GM19324 (cell line): ENCODE results near the gene TUBB4B.
"Not testable (repeated sequence)": the region's sequence is repeated elsewhere in the genome, so short reads cannot be mapped to it uniquely, and the experiment has no call there.

Experiments used
- ATAC-seq: cut with Tn5 transposase; IDR thresholded peaks from one replicate; pipeline ENCODE4 v1.9.1; 2021; ENCODE audit warnings: mild to moderate bottlenecking, moderate library complexity; ENCODE audit not compliant: unreplicated experiment, low FRiP score

The TUBB4B gene

DNA sequence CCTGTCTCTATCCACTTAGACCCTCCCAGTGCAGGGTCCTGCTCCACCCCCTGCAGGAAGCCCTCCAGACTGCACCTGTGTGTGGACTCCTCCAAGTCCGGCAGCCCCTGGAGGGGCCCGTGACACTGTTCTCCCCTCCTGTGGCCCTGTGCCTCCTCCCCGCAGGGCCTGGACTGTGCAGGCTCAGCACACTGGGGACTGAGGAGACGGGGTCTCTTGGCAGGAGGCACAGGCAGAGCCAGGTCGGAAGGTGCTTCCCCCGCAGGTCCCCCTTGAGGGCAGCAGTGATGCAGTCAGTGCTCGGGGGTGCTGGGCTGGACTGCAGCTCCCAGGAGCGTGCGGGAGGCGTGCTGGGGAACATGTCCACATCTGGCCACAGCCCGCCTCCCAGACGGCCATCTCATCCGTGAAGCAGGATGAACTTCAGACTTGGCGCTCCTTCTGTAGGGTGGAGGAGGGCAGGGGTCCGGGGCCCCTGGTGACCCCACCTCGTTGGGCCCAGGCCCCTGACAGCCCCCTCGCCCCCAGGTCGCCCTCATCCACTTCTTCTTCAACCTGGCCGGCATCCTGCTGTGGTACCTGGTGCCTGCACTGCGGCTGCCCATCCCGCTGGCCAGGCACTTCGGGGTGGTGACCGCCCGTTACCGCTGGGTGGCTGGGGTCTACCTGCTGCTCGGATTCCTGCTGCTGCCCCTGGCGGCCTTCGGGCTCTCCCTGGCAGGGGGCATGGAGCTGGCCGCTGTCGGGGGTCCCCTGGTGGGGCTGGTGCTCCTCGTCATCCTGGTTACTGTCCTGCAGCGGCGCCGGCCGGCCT, 5.5 kb upstream of the TUBB4B start:
- ATAC-seq, result no peak

DNA sequence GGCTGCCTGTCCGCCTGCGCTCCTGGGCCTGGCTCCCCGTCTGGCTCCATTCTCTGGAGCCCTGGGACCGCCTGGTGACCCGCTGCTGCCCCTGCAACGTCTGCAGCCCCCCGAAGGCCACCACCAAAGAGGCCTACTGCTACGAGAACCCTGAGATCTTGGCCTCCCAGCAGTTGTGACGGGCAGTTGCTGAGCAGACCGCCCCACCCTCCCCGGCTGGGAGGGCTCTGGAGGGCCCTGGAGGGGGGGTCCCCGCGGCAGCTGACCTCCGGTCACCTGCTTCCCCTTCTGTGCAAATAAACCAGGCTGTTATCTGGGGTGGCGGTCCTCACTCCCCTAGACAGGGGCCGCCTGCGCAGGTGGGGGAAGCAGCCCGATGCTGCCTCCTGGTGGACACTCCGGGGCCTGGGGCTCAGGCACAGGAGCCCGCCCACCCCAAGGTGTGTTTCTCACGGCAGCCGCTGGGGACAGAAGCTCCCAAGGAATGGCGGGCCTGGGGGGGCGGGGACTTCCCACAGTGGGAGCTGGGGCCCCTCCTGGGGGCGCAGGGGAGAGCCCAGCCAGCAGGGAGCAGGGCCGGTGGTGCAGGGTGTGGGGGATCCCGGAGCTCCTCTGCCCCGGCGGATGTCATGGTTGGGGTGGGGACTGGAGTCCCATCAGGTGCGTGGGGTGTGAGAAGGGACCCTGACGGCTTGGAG, 4.7 kb upstream of the TUBB4B start:
- ATAC-seq, result no peak

DNA sequence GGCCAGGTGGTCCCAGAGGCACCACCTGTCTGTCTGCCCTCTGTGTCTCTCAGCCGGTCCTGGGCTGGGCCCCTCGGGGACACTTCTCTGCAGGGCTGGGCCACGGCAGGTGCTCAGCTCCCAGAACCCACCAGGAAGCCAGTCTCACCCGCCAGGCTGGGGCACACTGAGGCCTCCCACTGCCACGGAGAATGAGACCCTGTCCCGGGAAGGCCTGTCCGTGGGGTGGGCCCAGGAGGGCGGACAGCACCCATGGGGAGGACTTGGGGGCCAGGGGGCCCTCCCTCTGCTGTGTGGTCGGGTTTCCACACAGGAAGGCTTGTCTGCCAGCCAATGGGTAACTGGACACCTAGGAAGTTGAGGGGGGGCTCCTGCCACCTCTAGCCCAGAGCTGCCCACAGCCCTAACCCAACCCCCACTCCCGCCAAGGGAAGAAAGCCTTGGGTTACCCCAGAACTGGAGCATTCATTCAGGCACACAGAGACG, 4.1 kb upstream of the TUBB4B start:
- ATAC-seq, result no peak

DNA sequence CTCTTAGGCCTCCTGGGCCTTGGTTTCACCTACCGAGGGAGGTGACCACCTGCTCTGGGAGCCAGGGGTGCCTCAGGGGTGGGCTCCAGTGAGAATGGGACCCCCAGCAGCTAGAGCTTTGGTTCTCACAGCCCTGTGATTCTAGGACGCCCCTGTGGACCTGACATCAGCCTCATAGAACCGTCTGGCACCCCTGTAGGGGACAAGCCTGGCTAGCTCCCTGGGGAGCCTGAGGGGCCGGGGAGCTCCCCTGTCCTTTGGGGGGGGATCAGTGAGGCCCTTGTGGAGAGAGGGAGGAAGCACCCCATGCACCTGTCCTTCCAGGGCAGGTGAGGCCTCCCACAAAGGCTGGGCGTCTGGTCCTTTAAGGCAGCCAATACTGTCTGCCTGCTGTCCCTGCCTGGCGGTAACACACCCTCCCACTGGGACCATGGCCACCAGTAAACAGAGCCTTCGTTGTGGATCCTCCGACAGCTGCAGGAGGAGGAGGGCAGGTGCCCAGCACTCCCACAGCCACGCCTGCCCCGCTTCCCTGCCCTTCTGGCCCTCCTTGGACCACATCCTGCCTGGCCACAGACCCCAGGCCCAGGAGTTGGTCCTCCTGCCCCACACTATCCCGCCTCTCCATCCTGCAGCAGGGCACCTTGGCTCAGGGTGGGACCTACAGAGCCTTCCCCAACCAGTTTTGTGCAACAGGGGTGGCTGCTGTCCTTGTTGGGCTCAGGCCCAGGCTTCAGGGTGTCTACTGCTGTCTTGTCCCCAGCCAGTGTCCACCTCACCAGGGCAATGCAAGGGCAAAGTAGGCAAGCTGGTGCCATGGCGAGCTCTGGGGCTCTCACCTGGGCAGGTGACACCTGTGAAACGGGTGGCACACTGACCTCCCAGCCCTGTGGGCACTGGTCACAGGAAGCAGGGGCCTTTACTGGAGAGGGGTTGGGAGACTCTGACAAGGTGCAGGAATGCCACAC, 3.0 kb upstream of the TUBB4B start:
- no peak for ATAC-seq

DNA sequence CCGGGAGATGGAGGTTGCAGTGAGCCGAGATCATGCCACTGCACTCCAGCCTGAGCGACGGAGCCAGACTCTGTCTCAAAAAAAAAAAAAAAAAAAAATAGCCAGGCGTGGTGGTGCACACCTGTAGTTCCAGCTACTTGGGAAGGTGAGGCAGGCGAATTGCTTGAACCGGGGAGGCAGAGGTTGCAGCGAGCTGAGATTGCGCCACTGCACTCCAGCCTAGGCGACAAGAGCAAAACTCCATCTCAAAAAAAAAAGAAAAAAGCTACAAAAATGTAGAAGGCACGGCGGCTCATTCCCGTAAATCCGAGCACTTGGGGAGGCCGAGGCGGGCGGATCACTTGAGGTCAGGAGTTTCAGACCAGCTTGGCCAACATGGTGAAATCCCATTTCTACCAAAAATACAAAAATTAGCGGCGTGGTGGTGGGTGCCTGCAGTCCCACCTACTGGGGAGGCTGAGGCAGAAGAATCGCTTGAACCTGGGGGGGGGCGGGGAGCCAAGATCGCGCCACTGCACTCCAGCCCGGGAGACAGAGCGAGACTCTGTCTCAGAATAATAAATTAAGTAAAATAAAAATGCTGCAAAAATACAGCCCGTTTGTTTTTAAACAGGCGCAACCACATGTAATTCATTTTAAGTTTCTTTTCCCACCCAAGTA, 1.4 kb upstream of the TUBB4B start:
- ATAC-seq, result not testable (repeated sequence)

DNA sequence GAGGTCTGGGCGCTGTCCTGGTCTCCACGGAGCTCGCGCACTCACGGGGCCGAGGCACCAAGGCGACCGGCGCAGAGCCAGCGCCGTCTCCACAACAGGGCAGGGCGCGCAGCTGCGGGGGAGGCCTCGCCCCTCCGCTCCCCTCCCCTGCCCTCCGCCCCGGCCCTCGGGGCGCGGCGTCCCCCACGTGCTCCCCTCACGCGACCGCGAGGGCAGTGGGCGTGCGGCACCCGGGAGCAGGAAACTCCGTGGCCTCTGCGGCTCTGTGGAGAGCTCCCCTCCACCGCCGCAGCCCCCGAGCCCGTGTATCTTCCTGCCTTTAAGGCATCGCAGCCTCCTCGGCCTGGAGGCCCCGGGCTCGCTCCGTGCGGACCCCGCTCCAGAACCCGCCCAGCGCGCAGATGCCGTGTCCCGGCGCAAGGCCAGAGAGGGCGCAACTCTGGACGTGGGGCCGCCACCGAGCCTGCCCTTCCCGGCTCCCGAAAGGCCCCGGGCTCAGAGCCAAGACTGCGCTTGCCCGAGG, 708 bp upstream of the TUBB4B start:
- peak; percentile 30 for ATAC-seq

DNA sequence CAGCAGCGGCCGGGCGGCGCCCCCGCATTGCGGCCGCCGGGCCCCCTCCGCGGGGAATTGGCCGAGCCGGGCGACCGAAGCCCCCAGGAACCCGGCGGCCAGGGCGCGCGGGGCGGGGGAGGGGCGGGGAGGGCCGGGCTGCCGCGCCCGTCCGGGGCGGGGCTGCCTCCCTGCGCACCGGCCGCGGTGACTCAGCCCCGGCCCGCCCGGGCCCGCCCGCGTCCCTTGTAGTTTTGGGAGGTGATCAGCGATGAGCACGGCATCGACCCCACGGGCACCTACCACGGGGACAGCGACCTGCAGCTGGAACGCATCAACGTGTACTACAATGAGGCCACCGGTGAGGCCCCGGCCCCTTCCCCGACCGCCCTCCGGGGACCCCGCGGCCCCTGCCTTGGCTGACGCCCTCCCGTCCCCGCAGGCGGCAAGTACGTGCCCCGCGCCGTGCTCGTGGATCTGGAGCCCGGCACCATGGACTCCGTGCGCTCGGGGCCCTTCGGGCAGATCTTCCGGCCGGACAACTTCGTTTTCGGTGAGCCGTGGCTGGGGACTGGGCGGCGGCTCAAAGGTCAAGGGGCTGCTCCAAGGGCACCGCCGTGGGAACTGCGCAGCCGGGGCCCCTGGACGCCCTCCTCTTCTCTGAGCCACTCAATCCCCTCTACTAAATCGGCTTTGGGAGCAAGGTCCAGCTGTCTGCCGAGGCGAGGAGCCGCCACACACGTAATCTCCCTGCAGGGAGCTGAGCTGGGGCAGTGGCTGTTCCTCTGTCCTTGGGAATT, 592 bp downstream of the TUBB4B start:
- peak; percentile 6 for ATAC-seq

DNA sequence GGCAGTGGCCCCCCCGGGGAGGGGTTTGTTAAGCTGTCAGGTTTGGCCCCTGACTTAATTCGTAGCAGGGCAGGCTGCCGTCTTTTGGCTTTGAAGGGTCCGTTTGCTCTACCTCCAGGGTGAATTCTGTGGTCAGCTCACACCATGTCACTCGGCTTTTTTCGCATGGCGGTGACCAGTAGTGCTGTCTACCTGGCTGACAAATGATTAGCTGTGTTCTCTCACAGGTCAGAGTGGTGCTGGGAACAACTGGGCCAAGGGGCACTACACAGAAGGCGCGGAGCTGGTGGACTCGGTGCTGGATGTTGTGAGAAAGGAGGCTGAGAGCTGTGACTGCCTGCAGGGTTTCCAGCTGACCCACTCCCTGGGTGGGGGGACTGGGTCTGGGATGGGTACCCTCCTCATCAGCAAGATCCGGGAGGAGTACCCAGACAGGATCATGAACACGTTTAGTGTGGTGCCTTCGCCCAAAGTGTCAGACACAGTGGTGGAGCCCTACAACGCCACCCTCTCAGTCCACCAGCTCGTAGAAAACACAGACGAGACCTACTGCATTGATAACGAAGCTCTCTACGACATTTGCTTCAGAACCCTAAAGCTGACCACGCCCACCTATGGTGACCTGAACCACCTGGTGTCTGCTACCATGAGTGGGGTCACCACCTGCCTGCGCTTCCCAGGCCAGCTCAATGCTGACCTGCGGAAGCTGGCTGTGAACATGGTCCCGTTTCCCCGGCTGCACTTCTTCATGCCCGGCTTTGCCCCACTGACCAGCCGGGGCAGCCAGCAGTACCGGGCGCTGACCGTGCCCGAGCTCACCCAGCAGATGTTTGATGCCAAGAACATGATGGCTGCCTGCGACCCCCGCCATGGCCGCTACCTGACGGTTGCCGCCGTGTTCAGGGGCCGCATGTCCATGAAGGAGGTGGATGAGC, 1.4 kb downstream of the TUBB4B start:
- ATAC-seq, result no peak

DNA sequence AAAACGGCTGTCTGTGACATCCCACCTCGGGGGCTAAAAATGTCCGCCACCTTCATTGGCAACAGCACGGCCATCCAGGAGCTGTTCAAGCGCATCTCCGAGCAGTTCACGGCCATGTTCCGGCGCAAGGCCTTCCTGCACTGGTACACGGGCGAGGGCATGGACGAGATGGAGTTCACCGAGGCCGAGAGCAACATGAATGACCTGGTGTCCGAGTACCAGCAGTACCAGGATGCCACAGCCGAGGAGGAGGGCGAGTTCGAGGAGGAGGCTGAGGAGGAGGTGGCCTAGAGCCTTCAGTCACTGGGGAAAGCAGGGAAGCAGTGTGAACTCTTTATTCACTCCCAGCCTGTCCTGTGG, 2.2 kb downstream of the TUBB4B start:
- not testable (repeated sequence) for ATAC-seq

DNA sequence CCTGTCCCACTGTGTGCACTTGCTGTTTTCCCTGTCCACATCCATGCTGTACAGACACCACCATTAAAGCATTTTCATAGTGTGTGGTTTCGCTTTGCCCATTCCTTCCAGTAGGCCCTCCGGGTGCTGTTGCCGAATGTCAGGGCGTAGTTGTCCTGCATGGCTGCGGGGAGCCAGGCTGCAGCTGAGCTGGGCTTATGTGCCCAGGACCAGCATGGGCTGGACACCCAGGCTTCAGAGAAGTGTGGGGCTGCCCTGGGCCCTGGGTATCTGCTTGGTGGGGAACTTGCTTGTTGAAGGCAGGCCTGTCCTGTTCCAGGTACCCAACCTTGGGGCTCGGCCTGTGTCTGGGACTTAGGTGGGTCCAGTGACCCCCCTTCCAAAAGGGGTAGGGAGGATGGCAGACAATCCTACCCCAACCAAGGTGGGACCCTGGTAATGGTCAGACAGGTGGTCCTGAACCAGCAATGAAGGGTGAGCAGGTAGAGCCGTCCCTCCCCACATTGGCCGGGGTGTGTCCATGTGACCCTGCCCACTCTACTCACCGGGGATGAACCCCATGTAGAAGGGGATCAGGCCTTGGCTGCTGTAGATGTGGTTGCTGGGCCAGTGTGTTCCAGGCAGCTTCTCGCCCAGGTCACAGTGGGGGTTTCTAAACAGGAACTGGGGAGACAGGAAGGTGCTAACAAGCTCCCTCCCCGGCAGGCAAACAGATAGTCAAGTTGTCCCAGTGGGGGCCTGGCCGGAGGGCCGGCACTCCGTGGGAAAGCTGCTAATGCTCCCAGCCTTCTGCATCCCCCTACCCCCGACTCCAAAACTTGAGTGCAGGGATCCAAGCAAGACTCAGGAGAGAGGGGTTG, 2.8 kb downstream of the TUBB4B start:
- ATAC-seq, result no peak

DNA sequence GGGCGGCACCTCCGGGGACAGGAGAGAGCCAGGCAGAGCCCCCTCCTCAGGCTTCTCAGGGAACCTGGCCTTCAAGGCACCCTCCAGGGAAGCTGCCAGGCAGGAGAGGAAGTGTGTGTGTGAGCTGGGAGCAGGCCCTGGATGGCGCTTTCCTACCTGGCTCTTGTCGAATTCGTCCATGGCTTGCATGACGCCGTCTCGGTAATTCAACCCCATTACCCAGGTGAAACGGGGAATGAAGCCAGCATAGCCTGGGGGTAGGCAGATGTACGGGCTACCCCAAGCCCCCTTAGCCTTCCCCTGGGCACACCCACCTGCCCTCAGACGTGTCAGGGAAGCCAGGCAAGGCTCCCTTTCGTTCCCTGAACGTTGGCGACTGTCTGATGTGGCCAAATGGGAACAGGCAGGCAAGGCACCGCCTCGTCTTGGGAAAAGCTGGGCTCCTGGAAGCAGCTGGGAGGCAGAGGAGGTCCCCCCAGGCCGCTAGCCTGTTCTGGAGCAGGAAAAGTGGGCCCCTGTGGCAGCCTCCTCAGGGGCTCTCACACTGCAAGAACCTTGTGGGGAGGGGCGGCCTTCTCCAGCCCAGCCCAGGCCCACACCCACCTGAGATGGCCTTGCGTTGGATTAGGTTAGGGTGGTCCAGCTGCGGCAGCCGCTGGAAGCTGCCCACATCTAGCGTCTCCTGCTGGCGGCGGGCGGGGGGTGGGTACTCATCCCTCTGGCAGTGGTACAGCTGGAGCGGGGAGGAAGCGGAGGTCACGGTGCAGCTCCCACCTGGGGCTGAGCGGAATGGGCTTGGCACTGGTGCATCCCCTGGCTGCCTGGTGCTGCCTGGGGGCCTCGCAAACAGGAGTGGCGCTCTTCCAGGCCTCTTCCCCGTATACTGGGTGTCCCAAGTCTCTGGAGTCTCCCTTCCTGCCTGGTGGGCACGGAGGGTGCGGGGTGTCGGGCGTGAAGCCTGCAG, 3.7 kb downstream of the TUBB4B start:
- ATAC-seq, result no peak

DNA sequence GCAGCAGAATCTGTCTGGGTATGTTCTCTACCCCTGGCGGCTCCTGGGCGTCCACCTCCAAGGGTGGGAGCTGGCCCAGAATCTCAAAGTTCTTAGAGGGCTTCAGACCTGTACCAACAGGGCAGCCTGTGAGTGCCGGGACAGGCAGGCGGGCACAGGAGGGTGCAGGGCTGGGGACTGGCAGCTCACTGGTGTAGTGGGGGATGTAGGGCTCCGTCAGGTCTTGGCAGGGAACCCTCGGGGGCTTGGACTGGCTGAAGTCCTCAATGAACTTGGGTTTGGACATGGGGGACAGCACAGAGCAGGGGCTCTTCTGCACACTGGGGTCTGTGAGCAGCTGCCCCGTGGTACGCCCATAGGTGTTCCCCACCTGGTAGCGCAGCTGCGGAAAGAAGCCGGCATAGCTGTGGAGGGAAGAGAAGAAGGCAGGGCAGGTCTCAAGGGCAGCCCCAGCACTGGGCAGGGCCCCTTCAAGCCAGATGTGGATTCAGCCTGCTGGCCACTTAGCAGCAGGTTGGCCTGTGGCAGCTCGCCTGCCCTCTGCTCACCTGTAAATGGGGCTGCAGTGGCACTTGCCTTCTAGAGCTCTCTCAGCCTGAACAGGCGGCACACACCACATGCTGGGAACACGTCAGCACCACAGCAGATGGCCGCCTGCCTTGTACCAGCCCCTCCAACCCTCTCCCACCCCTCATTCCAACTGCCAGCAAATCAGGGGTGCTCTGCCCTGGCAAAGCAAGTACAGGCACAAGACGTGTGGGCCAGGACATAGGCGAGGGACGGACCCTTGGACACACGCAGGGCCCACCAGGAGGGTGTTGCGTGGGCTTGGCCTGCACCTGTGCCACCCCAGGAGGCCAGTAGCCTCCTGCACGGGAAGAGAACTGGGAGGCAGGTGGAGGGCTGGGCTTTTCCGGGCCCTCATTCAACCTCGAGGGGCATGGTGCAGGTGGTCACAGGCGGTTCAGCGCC, 4.6 kb downstream of the TUBB4B start:
- no peak for ATAC-seq

DNA sequence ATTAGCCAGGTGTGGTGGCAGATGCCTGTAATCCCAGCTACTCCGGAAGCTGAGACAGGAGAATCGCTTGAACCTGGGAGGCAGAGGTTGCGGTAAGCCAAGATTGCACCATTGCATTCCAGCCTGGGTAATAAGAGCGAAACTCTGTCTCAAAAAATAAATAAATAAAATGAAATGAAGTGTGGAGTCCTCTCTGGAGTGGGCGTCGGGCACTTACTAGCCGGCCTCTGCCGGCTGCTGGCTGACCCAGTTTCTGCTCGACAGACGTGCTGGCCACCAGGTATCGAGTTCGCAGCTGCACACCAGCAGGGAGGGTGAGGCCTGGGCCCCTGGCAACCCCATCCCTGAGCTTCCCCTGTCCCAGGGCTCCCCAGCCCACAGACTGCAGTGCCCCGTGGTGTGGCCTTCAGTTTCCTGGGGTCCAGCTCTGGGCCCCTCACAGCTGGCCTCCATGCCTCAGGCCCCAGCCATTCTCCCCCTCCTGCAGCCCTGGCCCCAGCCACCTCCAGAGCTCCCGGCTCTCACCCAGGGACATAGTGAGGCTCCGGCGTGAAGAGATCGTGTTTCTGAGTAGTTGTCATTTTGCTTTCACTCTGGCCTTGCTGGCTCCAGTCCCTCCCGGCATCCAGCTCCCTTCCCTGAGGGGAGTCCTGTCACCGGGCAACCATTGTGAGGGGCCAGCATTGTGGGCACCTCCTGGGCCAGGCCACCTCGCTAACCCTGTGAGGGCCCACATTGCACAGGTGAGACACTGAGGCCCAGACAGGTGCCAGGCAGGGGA, 6.2 kb downstream of the TUBB4B start:
- ATAC-seq, result no peak

DNA sequence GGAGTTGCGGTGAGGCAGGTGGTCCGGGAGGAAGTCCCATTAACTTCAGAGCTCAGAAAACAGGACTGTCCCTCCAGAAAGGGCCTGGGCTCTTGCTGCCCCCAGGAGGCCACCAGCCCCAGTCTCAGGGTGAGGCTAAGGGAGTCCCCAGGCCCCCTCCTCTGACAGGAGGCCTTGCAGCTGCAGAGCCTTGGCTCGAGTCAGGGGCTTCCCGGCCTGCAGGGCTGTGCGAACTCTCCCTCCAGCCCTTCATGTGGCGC, 6.8 kb downstream of the TUBB4B start:
- ATAC-seq, result no peak
